ENCODE measurements around the gene DYNLT1. TPM values are rescaled to one million over a fixed set of nuclear protein-coding genes. Genes with fewer than 3 reads are reported as not detected.

The DYNLT1 gene
- total and polyA plus RNA-seq, 5 donors from 2014 or later, result 103 to 127 (median 121) TPM

GRCh38 chr6:158669145-158670035, 24.8 kb upstream of the DYNLT1 start:
- DNase-seq, result no peak

GRCh38 chr6:158668707-158669103, 24.2 kb upstream of the DYNLT1 start:
- ATAC-seq (ENCODE audit: low read depth in 2 of 2) (no peak), DNase-seq (no peak)
- H3K4me3 ChIP-seq (ENCODE audit: low read depth, low read length), result no peak overlapping the region
- no peaks in the 10 kb centered on the region for H3K9me3 Mint-ChIP-seq
- H3K27ac ChIP-seq (ENCODE audit: insufficient read depth, low read length, poor library complexity, severe bottlenecking), result no peak overlapping the region
- no peak overlapping the region for H3K4me3 Mint-ChIP-seq
- H3K4me1 ChIP-seq (ENCODE audit: control insufficient read depth, insufficient read depth, low read length, poor library complexity, severe bottlenecking), result no peaks in the 10 kb centered on the region
- peaks cover 51% of the 10 kb centered on the region for H3K36me3 ChIP-seq (ENCODE audit: control insufficient read depth, insufficient read depth, low read length)
- peak overlapping the region in 1 of 3 donors; percentile 47 for H3K27ac Mint-ChIP-seq
- peaks cover 39% of the 10 kb centered on the region for H3K36me3 Mint-ChIP-seq
- H3K27me3 ChIP-seq (ENCODE audit: control insufficient read depth, insufficient read depth, low read length), result no peaks in the 10 kb centered on the region
- H3K9me3 ChIP-seq (ENCODE audit: control insufficient read depth in 2 of 2, low read length in 2 of 2), result no peaks in the 10 kb centered on the region
- H3K27me3 Mint-ChIP-seq, result no peaks in the 10 kb centered on the region
- H3K4me1 Mint-ChIP-seq, result peaks cover 0 to 8% (median 4%) of the 10 kb centered on the region in 4 donors

More at GRCh38 chr6:158669145-158670035, 24.8 kb upstream of the DYNLT1 start:
- Histone ChIP-seq H3K4me3 (ENCODE audit: low read depth, low read length) (no peak overlapping the region), H3K4me1 (ENCODE audit: control insufficient read depth, insufficient read depth, low read length, poor library complexity, severe bottlenecking) (no peaks in the 10 kb centered on the region), H3K27me3 (ENCODE audit: control insufficient read depth, insufficient read depth, low read length) (no peaks in the 10 kb centered on the region), H3K27ac (ENCODE audit: insufficient read depth, low read length, poor library complexity, severe bottlenecking) (no peak overlapping the region), H3K9me3 (ENCODE audit: control insufficient read depth in 2 of 2, low read length in 2 of 2) (no peaks in the 10 kb centered on the region), H3K36me3 (ENCODE audit: control insufficient read depth, insufficient read depth, low read length) (peaks cover 51% of the 10 kb centered on the region)
- H3K4me3 Mint-ChIP-seq, result no peak overlapping the region
- H3K4me1 Mint-ChIP-seq, result peaks cover 0 to 8% (median 4%) of the 10 kb centered on the region in 4 donors
- ATAC-seq (ENCODE audit: low read depth in 2 of 2), result no peak
- peaks cover 40% of the 10 kb centered on the region for H3K36me3 Mint-ChIP-seq
- no peaks in the 10 kb centered on the region for H3K27me3 Mint-ChIP-seq
- H3K9me3 Mint-ChIP-seq, result no peaks in the 10 kb centered on the region
- peak overlapping the region in 2 of 3 donors; percentile 47 to 53 for H3K27ac Mint-ChIP-seq

DNA sequence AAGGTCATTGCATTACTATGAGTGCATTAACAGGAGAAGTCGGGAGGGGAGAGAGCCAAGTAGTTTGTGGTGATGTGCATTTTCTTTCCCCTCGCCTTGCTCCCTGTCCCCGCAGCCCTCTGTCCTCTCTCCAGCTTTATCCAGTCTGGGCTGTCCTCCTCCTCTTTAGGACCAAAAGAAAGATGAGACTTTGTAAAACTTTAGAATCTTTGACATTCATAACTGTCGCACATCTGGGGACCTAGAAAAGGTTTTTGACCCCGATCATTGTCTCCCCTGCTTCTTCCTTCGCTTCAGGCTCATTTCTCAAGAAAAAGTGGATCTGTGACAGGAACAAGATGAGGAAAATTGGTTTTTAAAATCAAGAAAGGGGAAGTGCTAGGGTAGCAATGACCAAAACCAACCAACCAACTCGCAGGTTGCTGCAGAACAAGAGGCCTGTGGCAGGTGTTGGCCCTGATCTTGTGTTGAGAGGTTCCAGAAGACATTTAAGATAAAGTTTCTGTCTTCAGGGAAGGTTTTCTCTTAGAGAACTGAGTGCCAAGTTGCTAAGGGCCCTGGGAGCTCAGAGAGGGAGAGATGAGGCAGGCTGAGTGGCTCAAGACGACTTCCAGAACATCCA, 22.9 kb upstream of the DYNLT1 start:
- Mint-ChIP-seq H3K9me3 (no peaks in the 10 kb centered on the region), H3K36me3 (peaks cover 49% of the 10 kb centered on the region), H3K4me3 (no peak overlapping the region), H3K27me3 (no peaks in the 10 kb centered on the region), H3K4me1 (peaks cover 0 to 8% (median 4%) of the 10 kb centered on the region in 4 donors), H3K27ac (peak overlapping the region in 1 of 3 donors; percentile 43)
- Histone ChIP-seq H3K36me3 (ENCODE audit: control insufficient read depth, insufficient read depth, low read length) (peaks cover 64% of the 10 kb centered on the region), H3K27me3 (ENCODE audit: control insufficient read depth, insufficient read depth, low read length) (no peaks in the 10 kb centered on the region), H3K4me3 (ENCODE audit: low read depth, low read length) (no peak overlapping the region), H3K9me3 (ENCODE audit: control insufficient read depth in 2 of 2, low read length in 2 of 2) (no peaks in the 10 kb centered on the region), H3K27ac (ENCODE audit: insufficient read depth, low read length, poor library complexity, severe bottlenecking) (no peak overlapping the region), H3K4me1 (ENCODE audit: control insufficient read depth, insufficient read depth, low read length, poor library complexity, severe bottlenecking) (no peaks in the 10 kb centered on the region)
- no peak for DNase-seq
- ATAC-seq (ENCODE audit: low read depth in 2 of 2), result peak in 1 of 2 donors; percentile 31

DNA sequence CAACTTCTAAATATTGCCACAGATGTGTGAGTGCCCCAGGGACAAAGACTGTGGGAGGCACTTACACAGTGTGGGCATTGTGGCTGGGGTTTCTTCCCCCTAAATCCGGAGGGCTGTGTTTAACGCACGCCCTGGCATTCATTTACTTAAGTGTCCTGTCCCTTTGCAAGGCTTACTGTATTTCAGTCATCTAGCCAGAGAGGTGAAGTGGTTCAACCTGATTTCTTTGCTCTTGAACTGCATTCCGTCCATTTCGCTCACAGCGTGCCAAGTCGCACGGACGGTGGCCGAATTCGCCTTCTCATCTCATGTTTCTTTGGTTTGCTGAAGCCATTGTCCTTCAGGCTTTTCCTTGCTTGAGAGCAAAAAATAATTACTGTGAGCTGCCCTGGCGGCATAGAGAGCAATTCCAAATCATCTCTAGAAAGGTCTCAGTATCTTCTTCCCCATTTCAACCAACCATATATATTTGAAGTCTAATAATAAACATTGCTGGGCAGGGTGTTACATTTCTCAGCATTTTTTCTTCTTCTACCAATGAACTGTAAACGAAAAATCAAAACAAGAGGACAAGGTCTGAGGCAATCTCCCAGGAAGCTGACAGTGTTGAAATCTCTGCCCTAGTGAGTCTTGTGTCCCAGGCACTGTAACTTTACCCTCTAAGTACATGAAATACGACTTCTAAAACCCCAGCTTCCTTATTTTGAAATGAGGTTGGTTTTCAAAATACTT, 22.3 kb upstream of the DYNLT1 start:
- Histone ChIP-seq H3K36me3 (ENCODE audit: control insufficient read depth, insufficient read depth, low read length) (peaks cover 69% of the 10 kb centered on the region), H3K4me1 (ENCODE audit: control insufficient read depth, insufficient read depth, low read length, poor library complexity, severe bottlenecking) (no peaks in the 10 kb centered on the region), H3K4me3 (ENCODE audit: low read depth, low read length) (no peak overlapping the region), H3K27ac (ENCODE audit: insufficient read depth, low read length, poor library complexity, severe bottlenecking) (no peak overlapping the region), H3K9me3 (ENCODE audit: control insufficient read depth in 2 of 2, low read length in 2 of 2) (no peaks in the 10 kb centered on the region), H3K27me3 (ENCODE audit: control insufficient read depth, insufficient read depth, low read length) (no peaks in the 10 kb centered on the region)
- peaks cover 0 to 8% (median 4%) of the 10 kb centered on the region in 4 donors for H3K4me1 Mint-ChIP-seq
- H3K9me3 Mint-ChIP-seq, result no peaks in the 10 kb centered on the region
- H3K4me3 Mint-ChIP-seq, result no peak overlapping the region
- ATAC-seq (ENCODE audit: low read depth in 2 of 2), result peak in 1 of 2 donors; percentile 5
- no peaks in the 10 kb centered on the region for H3K27me3 Mint-ChIP-seq
- peak overlapping the region in 1 of 3 donors; percentile 41 for H3K27ac Mint-ChIP-seq
- no peak for DNase-seq
- H3K36me3 Mint-ChIP-seq, result peaks cover 49% of the 10 kb centered on the region

DNA sequence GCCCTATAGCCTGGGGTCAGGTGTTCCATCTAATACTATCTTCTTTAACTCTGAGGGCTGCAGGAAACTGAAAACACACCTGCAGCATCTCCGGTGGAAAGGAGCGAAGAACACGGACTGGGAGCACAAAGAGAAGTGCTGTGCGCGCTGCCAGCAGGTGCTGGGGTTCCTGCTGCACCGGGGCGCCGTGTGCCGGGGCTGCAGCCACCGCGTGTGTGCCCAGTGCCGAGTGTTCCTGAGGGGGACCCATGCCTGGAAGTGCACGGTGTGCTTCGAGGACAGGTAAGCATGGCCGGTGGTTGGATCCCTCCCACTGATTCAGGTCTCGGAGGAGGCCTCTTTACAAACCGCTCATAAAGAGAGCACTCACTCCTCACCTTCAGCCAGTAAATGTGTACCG, 20.8 kb upstream of the DYNLT1 start:
- Histone ChIP-seq H3K4me3 (ENCODE audit: low read depth, low read length) (no peak overlapping the region), H3K4me1 (ENCODE audit: control insufficient read depth, insufficient read depth, low read length, poor library complexity, severe bottlenecking) (peaks cover 6% of the 10 kb centered on the region), H3K9me3 (ENCODE audit: control insufficient read depth in 2 of 2, low read length in 2 of 2) (no peaks in the 10 kb centered on the region), H3K27ac (ENCODE audit: insufficient read depth, low read length, poor library complexity, severe bottlenecking) (no peak overlapping the region), H3K27me3 (ENCODE audit: control insufficient read depth, insufficient read depth, low read length) (no peaks in the 10 kb centered on the region), H3K36me3 (ENCODE audit: control insufficient read depth, insufficient read depth, low read length) (peaks cover 81% of the 10 kb centered on the region)
- Mint-ChIP-seq H3K27ac (peak overlapping the region in 1 of 3 donors; percentile 33), H3K4me3 (no peak overlapping the region), H3K4me1 (peaks cover 0 to 10% (median 6%) of the 10 kb centered on the region in 4 donors), H3K9me3 (no peaks in the 10 kb centered on the region), H3K27me3 (no peaks in the 10 kb centered on the region), H3K36me3 (peaks cover 51% of the 10 kb centered on the region)
- no peak for DNase-seq
- no peak for ATAC-seq (ENCODE audit: low read depth in 2 of 2)

DNA sequence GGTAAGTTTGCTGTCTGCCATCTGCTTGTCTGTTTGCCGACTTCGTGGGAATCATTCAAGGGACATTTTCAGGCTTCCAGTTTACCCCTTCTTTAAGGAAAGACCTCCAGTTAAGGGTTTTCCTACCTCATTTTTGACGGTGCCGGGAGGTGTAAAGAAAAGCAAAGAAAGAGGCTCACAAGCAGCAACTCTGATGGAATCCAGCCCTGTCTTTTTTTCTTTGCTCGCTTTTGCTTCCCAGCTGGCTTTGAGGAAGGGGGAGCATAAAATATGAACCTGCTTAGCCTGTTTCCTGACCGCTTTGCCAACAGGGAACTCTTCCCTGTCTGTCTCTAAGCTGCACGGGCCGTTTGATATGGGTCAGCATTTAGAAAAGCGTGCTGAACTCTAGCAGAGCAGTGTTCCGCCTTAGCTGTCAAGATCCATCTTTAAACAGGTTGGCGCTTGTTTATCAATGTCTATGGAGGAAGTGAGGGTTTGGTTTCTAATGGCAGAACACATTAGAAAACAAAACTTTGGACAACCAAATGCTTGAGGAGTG, 19.2 kb upstream of the DYNLT1 start:
- DNase-seq, result no peak
- H3K27ac ChIP-seq (ENCODE audit: insufficient read depth, low read length, poor library complexity, severe bottlenecking), result no peak overlapping the region
- H3K4me1 ChIP-seq (ENCODE audit: control insufficient read depth, insufficient read depth, low read length, poor library complexity, severe bottlenecking), result peaks cover 10% of the 10 kb centered on the region
- no peaks in the 10 kb centered on the region for H3K9me3 Mint-ChIP-seq
- H3K4me3 Mint-ChIP-seq, result no peak overlapping the region
- no peak for ATAC-seq (ENCODE audit: low read depth in 2 of 2)
- peaks cover 44% of the 10 kb centered on the region for H3K36me3 Mint-ChIP-seq
- H3K27me3 Mint-ChIP-seq, result no peaks in the 10 kb centered on the region
- H3K9me3 ChIP-seq (ENCODE audit: control insufficient read depth in 2 of 2, low read length in 2 of 2), result no peaks in the 10 kb centered on the region
- peak overlapping the region in 1 of 3 donors; percentile 38 for H3K27ac Mint-ChIP-seq
- H3K27me3 ChIP-seq (ENCODE audit: control insufficient read depth, insufficient read depth, low read length), result no peaks in the 10 kb centered on the region
- no peak overlapping the region for H3K4me3 ChIP-seq (ENCODE audit: low read depth, low read length)
- H3K4me1 Mint-ChIP-seq, result peaks cover 4 to 14% (median 9%) of the 10 kb centered on the region in 4 donors
- peaks cover 70% of the 10 kb centered on the region for H3K36me3 ChIP-seq (ENCODE audit: control insufficient read depth, insufficient read depth, low read length)

DNA sequence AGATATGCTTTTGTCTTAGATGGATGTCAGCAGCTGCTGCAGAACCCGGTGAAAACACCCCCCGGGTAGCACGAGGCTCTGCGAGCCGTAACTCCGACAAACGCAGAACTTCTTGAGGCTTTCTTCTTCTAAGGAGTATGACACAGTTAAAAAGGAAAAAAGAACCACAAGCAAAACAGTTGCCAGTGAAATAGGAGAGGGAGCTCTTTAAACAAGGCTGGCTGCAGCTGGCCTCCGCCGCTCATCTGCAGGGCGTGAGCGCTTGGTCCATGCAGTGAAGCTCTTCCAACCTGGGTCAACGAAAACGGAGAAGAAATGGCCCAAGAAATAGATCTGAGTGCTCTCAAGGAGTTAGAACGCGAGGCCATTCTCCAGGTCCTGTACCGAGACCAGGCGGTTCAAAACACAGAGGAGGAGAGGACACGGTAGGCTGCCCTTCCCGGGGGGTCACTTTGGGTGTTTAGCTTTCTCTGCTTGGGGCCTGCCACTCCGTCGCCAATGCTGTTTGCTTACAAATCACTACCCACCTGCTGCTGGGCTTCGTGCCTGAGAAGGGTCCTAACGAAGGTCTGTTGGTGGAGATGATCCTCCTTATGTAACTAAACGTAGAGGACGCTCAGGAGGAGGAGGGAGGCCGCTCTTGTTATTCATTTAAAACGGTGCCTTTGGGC, 18.5 kb upstream of the DYNLT1 start:
- ATAC-seq (ENCODE audit: low read depth in 2 of 2) (no peak), DNase-seq (no peak)
- Mint-ChIP-seq H3K27me3 (no peaks in the 10 kb centered on the region), H3K4me1 (peaks cover 4 to 14% (median 9%) of the 10 kb centered on the region in 4 donors), H3K36me3 (peaks cover 40% of the 10 kb centered on the region), H3K9me3 (no peaks in the 10 kb centered on the region), H3K4me3 (no peak overlapping the region), H3K27ac (peak overlapping the region in 1 of 3 donors; percentile 38)
- H3K27ac ChIP-seq (ENCODE audit: insufficient read depth, low read length, poor library complexity, severe bottlenecking), result no peak overlapping the region
- H3K9me3 ChIP-seq (ENCODE audit: control insufficient read depth in 2 of 2, low read length in 2 of 2), result no peaks in the 10 kb centered on the region
- H3K4me3 ChIP-seq (ENCODE audit: low read depth, low read length), result no peak overlapping the region
- H3K36me3 ChIP-seq (ENCODE audit: control insufficient read depth, insufficient read depth, low read length), result peaks cover 69% of the 10 kb centered on the region
- no peaks in the 10 kb centered on the region for H3K27me3 ChIP-seq (ENCODE audit: control insufficient read depth, insufficient read depth, low read length)
- peaks cover 10% of the 10 kb centered on the region for H3K4me1 ChIP-seq (ENCODE audit: control insufficient read depth, insufficient read depth, low read length, poor library complexity, severe bottlenecking)
